PC-3 (cell line): Measurements from ENCODE around the gene C10orf120. TPM values are rescaled to one million over a fixed set of nuclear protein-coding genes. Genes with fewer than 3 reads are reported as not detected.

Experiments used
- ATAC-seq: fragments of 200-7000 bp; cut with Tn5 transposase; 2 replicates; pipeline ENCODE4 v1.9.1; 2020; ENCODE audit warnings: mild to moderate bottlenecking, moderate library complexity
- BruUV-seq: library from RNA; stranded (reverse); fragments of 400-500 nt; replicated peaks from 2 replicates; lab custom pipeline; 2021; lab: Mats Ljungman, UMichigan
- CTCF ChIA-PET: fragments of 300-600 bp; sonication (Branson Sonifier 250); formaldehyde crosslinking; loops from one replicate; lab custom pipeline; 2022; ENCODE audit warnings: antibody characterized with exemption; lab: Charles Lee
- POLR2A ChIA-PET: fragments of 300-600 bp; sonication (Branson Sonifier 250); formaldehyde crosslinking; loops from one replicate; lab custom pipeline; 2022; ENCODE audit warnings: antibody characterized with exemption; ENCODE audit not compliant: unreplicated experiment; lab: Charles Lee
- DNase-seq: peaks from one replicate; pipeline ENCODE4 v3.0.0-alpha.2; 2015
- H2AFZ ChIP-seq: fragments of 300-600 bp; sonication (generic); 2 replicates; pipeline ENCODE4 v1.6.0; 2016; ENCODE audit warnings: antibody characterized with exemption, low read length
- H3F3A ChIP-seq: fragments of 300-600 bp; sonication (generic); one replicate; pipeline ENCODE4 v1.6.0; 2017; ENCODE audit warnings: antibody characterized with exemption, low read length, control low read depth, mild to moderate bottlenecking; ENCODE audit not compliant: unreplicated experiment
- H3K27ac ChIP-seq: fragments of 300-600 bp; sonication (generic); 2 replicates; pipeline ENCODE4 v1.5.1; 2016; ENCODE audit warnings: mild to moderate bottlenecking, low read length
- H3K27me3 ChIP-seq: fragments of 300-600 bp; sonication (generic); 2 replicates; pipeline ENCODE4 v1.6.1; 2016; ENCODE audit warnings: low read length, mixed read lengths
- H3K36me3 ChIP-seq: fragments of 300-600 bp; sonication (generic); 2 replicates; pipeline ENCODE4 v1.6.1; 2016; ENCODE audit warnings: low read depth, mixed run types, low read length, mixed read lengths
- H3K4me1 ChIP-seq: fragments of 300-600 bp; sonication (generic); 2 replicates; pipeline ENCODE4 v1.5.1; 2016; ENCODE audit warnings: low read length; ENCODE audit not compliant: insufficient read depth
- H3K4me2 ChIP-seq: fragments of 300-600 bp; sonication (generic); 2 replicates; pipeline ENCODE4 v1.6.0; 2016; ENCODE audit warnings: low read length
- H3K4me3 ChIP-seq: fragments of 300-600 bp; sonication (generic); 2 replicates; pipeline ENCODE4 v1.5.1; 2016; ENCODE audit warnings: mild to moderate bottlenecking, low read length, mixed read lengths
- H3K79me2 ChIP-seq: fragments of 300-600 bp; sonication (generic); 2 replicates; pipeline ENCODE4 v1.6.1; 2017; ENCODE audit warnings: low read length, mixed read lengths
- H3K9ac ChIP-seq: fragments of 300-600 bp; sonication (generic); 2 replicates; pipeline ENCODE4 v1.6.0; 2016; ENCODE audit warnings: mild to moderate bottlenecking, low read length
- H3K9me2 ChIP-seq: fragments of 300-600 bp; sonication (generic); replicated peaks from 2 replicates; pipeline ENCODE4 v1.6.1; 2016; ENCODE audit warnings: mixed run types, low read length, mixed read lengths
- H3K9me3 ChIP-seq: fragments of 300-600 bp; sonication (generic); 2 replicates; pipeline ENCODE4 v1.6.1; 2016; ENCODE audit warnings: low read length, mixed read lengths
- H4K20me1 ChIP-seq: fragments of 300-600 bp; sonication (generic); 2 replicates; pipeline ENCODE4 v1.6.1; 2016; ENCODE audit warnings: low read length, mixed read lengths
- EZH2 ChIP-seq: fragments of 300-600 bp; sonication (generic); IDR thresholded peaks from one replicate; pipeline ENCODE4 v1.6.1; 2017; ENCODE audit warnings: antibody characterized with exemption, mild to moderate bottlenecking, low read length; ENCODE audit not compliant: unreplicated experiment
- EZH2phosphoT487 ChIP-seq: fragments of 300-600 bp; sonication (generic); IDR thresholded peaks from 2 replicates; pipeline ENCODE4 v1.6.1; 2018; ENCODE audit warnings: mild to moderate bottlenecking, antibody characterized with exemption, low read length, borderline replicate concordance
- intact Hi-C: fragments of 100-400 bp; cut with micrococcal nuclease; formaldehyde crosslinking; loops from 2 replicates; pipeline ENCODE4 v1.9.0; 2023
- total RNA-seq: library from RNA; depleted of rRNA; stranded (reverse); fragments of >200 nt; gene quantifications from 2 replicates; pipeline ENCODE4 v1.2.3, GENCODE V29; 2014
- TF ChIP-seq, protein P1 (sequence below): fragments of 300-600 bp; sonication (generic); conservative IDR thresholded peaks from 2 replicates; pipeline ENCODE4 v1.5.1; 2017; ENCODE audit warnings: antibody characterized with exemption, low read depth, mild to moderate bottlenecking, low read length

C10orf120 gene
- total RNA-seq, 1 experiment from 2014 or later = not detected

DNA sequence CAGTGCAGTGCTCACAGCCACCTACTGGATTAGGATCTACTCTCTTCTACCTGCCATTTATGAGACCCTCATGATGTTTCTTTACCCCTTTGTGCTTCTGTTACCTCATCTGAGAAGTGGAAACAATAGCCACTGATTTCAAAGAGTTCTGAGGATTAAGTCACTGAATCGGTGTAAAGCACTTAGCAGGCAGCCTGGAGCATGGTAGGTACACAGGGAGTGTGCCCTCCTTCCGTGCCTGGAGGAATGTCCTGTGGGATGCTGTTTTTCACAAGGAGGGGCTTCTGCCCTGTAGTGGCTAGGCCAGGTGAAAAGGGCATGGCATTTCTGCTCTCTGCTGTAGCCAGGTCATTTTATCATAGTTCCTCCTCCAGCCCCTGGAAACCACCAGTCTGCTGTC is 44.6 kb upstream of the C10orf120 start:
- no peak for ATAC-seq
- TF ChIP-seq EZH2 = no peak
- TF ChIP-seq EZH2phosphoT487 = no peak
- TF ChIP-seq, protein P1, sequence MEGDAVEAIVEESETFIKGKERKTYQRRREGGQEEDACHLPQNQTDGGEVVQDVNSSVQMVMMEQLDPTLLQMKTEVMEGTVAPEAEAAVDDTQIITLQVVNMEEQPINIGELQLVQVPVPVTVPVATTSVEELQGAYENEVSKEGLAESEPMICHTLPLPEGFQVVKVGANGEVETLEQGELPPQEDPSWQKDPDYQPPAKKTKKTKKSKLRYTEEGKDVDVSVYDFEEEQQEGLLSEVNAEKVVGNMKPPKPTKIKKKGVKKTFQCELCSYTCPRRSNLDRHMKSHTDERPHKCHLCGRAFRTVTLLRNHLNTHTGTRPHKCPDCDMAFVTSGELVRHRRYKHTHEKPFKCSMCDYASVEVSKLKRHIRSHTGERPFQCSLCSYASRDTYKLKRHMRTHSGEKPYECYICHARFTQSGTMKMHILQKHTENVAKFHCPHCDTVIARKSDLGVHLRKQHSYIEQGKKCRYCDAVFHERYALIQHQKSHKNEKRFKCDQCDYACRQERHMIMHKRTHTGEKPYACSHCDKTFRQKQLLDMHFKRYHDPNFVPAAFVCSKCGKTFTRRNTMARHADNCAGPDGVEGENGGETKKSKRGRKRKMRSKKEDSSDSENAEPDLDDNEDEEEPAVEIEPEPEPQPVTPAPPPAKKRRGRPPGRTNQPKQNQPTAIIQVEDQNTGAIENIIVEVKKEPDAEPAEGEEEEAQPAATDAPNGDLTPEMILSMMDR = no peak

DNA sequence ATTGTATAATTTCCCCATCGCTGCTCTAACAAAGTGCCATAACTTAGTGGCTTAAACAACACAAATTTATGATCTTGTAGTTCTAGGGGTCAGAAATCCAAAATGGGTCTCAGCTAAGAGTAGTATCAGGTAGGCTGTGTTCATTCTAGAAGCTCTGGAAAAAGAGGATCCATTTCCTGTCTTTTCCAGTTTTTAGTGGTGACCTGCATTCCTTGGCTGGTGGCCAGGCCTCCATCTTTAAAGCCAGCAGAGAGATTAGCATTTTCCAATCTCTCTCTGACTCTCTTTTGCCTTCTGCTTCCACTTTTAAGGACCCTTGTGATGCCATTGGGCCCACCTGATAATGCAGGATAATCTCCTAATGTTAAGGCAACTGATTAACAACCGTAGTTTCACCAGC is 41.0 kb upstream of the C10orf120 start:
- POLR2A ChIA-PET = no interaction called here
- no peaks in the 10 kb centered on the region for H3K4me1 ChIP-seq
- H3K9me3 ChIP-seq = no peaks in the 10 kb centered on the region
- no peaks in the 10 kb centered on the region for H3K36me3 ChIP-seq
- intact Hi-C loops = no loop called here
- no peak overlapping the region for H3K27ac ChIP-seq
- CTCF ChIA-PET = no interaction called here
- H2AFZ ChIP-seq = no peak overlapping the region
- H3F3A ChIP-seq = no peaks in the 10 kb centered on the region
- H3K9me2 ChIP-seq = no peaks in the 10 kb centered on the region
- H3K4me3 ChIP-seq = no peak overlapping the region
- no TSS peak for BruUV-seq
- no peaks in the 10 kb centered on the region for H4K20me1 ChIP-seq
- TF ChIP-seq, protein P1 = no peak
- no peak for TF ChIP-seq EZH2
- TF ChIP-seq EZH2phosphoT487 = no peak
- H3K9ac ChIP-seq = no peak overlapping the region
- peaks cover 36% of the 10 kb centered on the region for H3K27me3 ChIP-seq
- no peak for DNase-seq
- H3K79me2 ChIP-seq = no peaks in the 10 kb centered on the region
- ATAC-seq = no peak
- H3K4me2 ChIP-seq = no peak overlapping the region

More for the DNA sequence above, 44.6 kb upstream of the C10orf120 start:
- Histone ChIP-seq H3K9me2 (no peaks in the 10 kb centered on the region), H3K4me3 (no peak overlapping the region), H3K4me2 (no peak overlapping the region), H3K36me3 (no peaks in the 10 kb centered on the region), H3K79me2 (no peaks in the 10 kb centered on the region), H3K9ac (no peak overlapping the region), H4K20me1 (no peaks in the 10 kb centered on the region), H2AFZ (no peak overlapping the region), H3K27me3 (peaks cover 48% of the 10 kb centered on the region), H3K9me3 (no peaks in the 10 kb centered on the region), H3K4me1 (no peaks in the 10 kb centered on the region), H3K27ac (no peak overlapping the region), H3F3A (no peaks in the 10 kb centered on the region)
- ChIA-PET CTCF (no interaction called here), POLR2A (no interaction called here)
- no TSS peak for BruUV-seq
- DNase-seq = no peak
- intact Hi-C loops = no loop called here

DNA sequence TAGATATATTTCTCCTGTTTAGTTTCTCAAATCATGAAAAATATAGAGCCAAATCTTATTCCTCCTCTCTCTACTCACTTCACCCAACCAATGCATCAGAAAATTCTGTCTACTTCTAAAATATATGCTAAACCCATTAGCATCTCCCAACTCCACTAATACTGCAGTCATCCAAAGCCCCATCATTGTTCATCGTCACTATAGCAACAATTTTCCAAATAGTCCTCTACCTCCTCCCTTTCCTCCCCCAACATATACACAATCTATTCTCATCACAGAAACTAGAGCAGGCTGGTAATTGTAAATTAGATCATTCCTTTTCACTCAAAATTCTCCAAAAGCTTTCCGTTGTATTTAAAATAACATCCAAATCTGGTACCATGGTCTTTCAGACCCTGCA is 38.4 kb upstream of the C10orf120 start:
- Histone ChIP-seq H2AFZ (no peak overlapping the region), H3K36me3 (no peaks in the 10 kb centered on the region), H4K20me1 (no peaks in the 10 kb centered on the region), H3K9ac (no peak overlapping the region), H3K79me2 (no peaks in the 10 kb centered on the region), H3K4me2 (no peak overlapping the region), H3K9me3 (no peaks in the 10 kb centered on the region), H3K27ac (no peak overlapping the region), H3F3A (no peaks in the 10 kb centered on the region), H3K4me3 (no peak overlapping the region), H3K9me2 (no peaks in the 10 kb centered on the region), H3K4me1 (no peaks in the 10 kb centered on the region), H3K27me3 (peaks cover 30% of the 10 kb centered on the region; the same call in 1 of the 2 replicates)
- DNase-seq (no peak), ATAC-seq (no peak)
- no TSS peak for BruUV-seq
- CTCF ChIA-PET = no interaction called here
- POLR2A ChIA-PET = no interaction called here
- intact Hi-C loops = no loop called here
- TF ChIP-seq EZH2 = no peak
- TF ChIP-seq, protein P1 = no peak
- TF ChIP-seq EZH2phosphoT487 = no peak
